Astrocyte of the cerebellum (primary cell): ENCODE data around the gene CPNE9.

Experiments used
- DNase-seq: peaks from one replicate; pipeline ENCODE4 v3.0.0-alpha.2; 2011; ENCODE audit warnings: low read depth
- H3K4me3 ChIP-seq: 2 replicates; pipeline ENCODE4 v1.5.1; 2011; ENCODE audit warnings: mild to moderate bottlenecking, low read depth, low read length, moderate library complexity
- in situ Hi-C: cut with HindIII; loops from 2 replicates; pipeline ENCODE4 v1.10.0; 2017; ENCODE audit warnings: low sequenced_read_pairs
- TF ChIP-seq, protein P1 (sequence below): IDR thresholded peaks from 2 replicates; pipeline ENCODE4 v1.5.1; 2012; ENCODE audit warnings: low read length, low read depth, moderate library complexity, mild to moderate bottlenecking; ENCODE audit errors: missing control alignments

The CPNE9 gene

DNA sequence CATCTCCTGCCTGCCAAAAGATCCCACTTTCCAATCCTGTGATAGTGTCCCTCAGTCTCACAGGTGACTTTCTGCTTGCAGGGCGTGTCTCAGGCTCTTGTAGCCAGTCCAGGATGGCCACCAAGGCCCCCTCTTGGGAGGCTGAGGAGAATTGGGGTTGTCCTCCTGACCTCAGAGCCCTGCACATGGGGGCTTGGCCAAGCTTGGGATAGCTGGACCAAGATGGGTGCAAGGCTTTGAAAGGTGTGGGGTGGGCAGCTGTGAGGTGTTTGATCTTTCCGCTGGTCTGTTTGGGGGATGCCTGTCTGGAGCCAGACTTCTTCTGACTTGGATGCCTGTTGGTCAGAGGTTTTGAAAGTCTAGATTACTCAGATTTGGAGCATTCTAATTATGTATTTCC, 12.0 kb upstream of the CPNE9 start:
- DNase-seq, result no peak
- TF ChIP-seq, protein P1, sequence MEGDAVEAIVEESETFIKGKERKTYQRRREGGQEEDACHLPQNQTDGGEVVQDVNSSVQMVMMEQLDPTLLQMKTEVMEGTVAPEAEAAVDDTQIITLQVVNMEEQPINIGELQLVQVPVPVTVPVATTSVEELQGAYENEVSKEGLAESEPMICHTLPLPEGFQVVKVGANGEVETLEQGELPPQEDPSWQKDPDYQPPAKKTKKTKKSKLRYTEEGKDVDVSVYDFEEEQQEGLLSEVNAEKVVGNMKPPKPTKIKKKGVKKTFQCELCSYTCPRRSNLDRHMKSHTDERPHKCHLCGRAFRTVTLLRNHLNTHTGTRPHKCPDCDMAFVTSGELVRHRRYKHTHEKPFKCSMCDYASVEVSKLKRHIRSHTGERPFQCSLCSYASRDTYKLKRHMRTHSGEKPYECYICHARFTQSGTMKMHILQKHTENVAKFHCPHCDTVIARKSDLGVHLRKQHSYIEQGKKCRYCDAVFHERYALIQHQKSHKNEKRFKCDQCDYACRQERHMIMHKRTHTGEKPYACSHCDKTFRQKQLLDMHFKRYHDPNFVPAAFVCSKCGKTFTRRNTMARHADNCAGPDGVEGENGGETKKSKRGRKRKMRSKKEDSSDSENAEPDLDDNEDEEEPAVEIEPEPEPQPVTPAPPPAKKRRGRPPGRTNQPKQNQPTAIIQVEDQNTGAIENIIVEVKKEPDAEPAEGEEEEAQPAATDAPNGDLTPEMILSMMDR, result no peak
- in situ Hi-C loops, result loop anchor here (25.0 kb wide), 1 partner anchor 204 kb away; no protein-coding TSS in a partner anchor
- H3K4me3 ChIP-seq, result no peak overlapping the region

GRCh38 chr3:9692416-9692815, 11.2 kb upstream of the CPNE9 start:
- TF ChIP-seq, protein P1, result no peak
- H3K4me3 ChIP-seq, result no peak overlapping the region
- in situ Hi-C loops, result loop anchor here (25.0 kb wide), 1 partner anchor 205 kb away; no protein-coding TSS in a partner anchor
- no peak for DNase-seq

GRCh38 chr3:9695345-9695744, 8.3 kb upstream of the CPNE9 start:
- DNase-seq, result no peak
- TF ChIP-seq, protein P1, result no peak
- in situ Hi-C loops, result loop anchor here (25.0 kb wide), 1 partner anchor 208 kb away; no protein-coding TSS in a partner anchor
- no peak overlapping the region for H3K4me3 ChIP-seq

DNA sequence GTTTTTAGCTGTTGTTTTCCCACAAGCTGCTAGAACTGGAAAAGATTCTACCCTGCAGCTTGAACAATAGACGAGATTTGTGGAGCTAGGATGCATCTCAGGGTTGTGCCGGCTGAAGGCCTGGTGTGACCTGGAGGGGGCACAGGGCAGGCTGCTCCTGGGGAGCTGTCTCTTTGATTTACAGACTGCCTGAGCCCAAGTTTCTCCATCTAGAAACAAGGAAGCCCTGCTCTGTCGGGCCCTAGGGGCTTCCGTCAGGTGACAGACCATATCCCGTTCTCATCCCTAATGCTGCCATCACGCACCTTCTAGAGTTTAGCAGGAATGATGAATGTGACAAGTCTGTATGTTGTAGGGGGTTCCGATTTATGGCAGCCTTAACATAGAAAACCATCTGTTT, 7.9 kb upstream of the CPNE9 start:
- DNase-seq, result no peak
- H3K4me3 ChIP-seq, result no peak overlapping the region
- in situ Hi-C loops, result loop anchor here (25.0 kb wide), 1 partner anchor 208 kb away; no protein-coding TSS in a partner anchor
- TF ChIP-seq, protein P1, result no peak

- in situ Hi-C loops, result loop anchor here (25.0 kb wide), 1 partner anchor 209 kb away; no protein-coding TSS in a partner anchor
- TF ChIP-seq, protein P1, result no peak
- DNase-seq, result no peak
- no peak overlapping the region for H3K4me3 ChIP-seq
Observed at GRCh38 chr3:9696480-9697220, 7.0 kb upstream of the CPNE9 start.

DNA sequence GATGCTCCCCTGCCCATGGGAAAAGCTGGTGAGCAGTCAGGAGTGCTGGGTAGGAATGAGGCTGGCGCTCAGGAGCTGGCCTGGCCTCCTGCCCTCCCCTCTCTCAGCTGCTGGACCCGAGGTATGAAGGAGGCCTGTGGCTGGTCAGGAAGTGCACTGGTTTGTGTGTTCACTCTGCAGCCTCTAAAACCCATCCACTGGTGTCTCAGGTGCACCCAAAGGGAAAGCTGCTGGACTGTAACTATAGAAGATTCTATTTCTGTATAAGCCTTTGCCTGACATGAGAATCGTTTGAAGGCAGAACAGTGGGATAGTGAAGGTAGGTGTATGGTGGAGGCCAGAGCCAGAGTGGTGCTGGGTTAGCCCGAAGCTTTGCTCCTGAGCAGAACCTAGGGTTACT, 5.7 kb upstream of the CPNE9 start:
- DNase-seq, result no peak
- TF ChIP-seq, protein P1, result no peak
- in situ Hi-C loops, result loop anchor here (25.0 kb wide), 1 partner anchor 211 kb away; no protein-coding TSS in a partner anchor
- no peak overlapping the region for H3K4me3 ChIP-seq
